ENCODE results near the gene YWHAB. TPM values are rescaled to one million over a fixed set of nuclear protein-coding genes. Genes with fewer than 3 reads are reported as not detected.

YWHAB gene
- total RNA-seq, 4 donors from 2014 or later, result 114 to 153 (median 143) TPM

GRCh38 chr20:44887466-44887865 is 2.0 kb downstream of the YWHAB start:
- ATAC-seq (ENCODE audit: low FRiP score) (no peak), DNase-seq (ENCODE audit: low spot score) (no peak)
- TF ChIP-seq CTCF (IDR thresholded peaks at IDR 0.05), result no peak

GRCh38 chr20:44888226-44889103 is 3.0 kb downstream of the YWHAB start:
- ATAC-seq (ENCODE audit: low FRiP score) (no peak), DNase-seq (ENCODE audit: low spot score) (no peak)
- no peak for TF ChIP-seq CTCF (IDR thresholded peaks at IDR 0.05)

GRCh38 chr20:44891826-44892225 is 6.3 kb downstream of the YWHAB start:
- no peak for TF ChIP-seq CTCF (IDR thresholded peaks at IDR 0.05)
- DNase-seq (ENCODE audit: low spot score) (no peak), ATAC-seq (ENCODE audit: low FRiP score) (no peak)

- TF ChIP-seq CTCF (IDR thresholded peaks at IDR 0.05), result no peak
- DNase-seq (ENCODE audit: low spot score) (no peak), ATAC-seq (ENCODE audit: low FRiP score) (no peak)
Measured at GRCh38 chr20:44894959-44895358, 9.5 kb downstream of the YWHAB start.

GRCh38 chr20:44896583-44896982 is 11.1 kb downstream of the YWHAB start:
- no peak for TF ChIP-seq CTCF (IDR thresholded peaks at IDR 0.05)
- DNase-seq (ENCODE audit: low spot score) (no peak), ATAC-seq (ENCODE audit: low FRiP score) (peak; percentile 74)

GRCh38 chr20:44897133-44897532 is 11.6 kb downstream of the YWHAB start:
- DNase-seq (ENCODE audit: low spot score) (no peak), ATAC-seq (ENCODE audit: low FRiP score) (no peak)
- TF ChIP-seq CTCF (IDR thresholded peaks at IDR 0.05), result no peak
